Measurements from ENCODE around the gene AGGF1.

The AGGF1 gene

DNA sequence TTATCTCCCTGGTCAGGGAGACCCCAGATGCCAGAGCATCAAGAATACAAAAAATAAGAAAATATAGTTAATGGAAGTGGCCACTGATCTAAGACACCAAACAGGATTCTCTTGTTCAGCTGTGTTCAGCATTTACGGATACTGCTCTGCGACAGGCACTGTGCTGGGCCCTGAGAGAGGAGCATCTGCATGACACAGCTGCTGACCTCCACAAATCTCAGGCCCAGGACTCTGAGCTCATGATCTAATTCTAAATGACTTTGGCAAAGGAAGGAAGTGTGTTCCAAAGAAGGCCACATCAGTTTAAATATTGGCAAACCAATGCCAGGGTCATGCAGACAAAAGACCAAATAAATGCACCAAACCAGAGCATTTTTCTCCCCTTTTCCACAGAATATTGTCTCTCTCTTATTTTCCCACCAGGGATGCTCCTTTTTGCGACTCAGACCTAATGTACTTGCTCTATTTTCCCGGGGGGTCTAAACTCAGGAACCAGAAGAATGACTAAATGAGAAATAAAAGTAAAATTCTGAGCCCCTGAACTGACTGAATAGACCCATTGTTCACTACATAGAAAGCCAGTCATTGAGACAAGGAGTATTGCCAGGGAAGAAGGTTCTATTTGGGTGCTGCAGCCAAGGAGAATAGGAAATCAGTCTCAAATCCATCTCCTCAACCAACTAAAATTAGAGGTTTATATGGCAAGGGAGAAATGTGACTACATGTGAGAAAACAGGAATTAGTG, 1.4 kb upstream of the AGGF1 start:
- no peak for DNase-seq

DNA sequence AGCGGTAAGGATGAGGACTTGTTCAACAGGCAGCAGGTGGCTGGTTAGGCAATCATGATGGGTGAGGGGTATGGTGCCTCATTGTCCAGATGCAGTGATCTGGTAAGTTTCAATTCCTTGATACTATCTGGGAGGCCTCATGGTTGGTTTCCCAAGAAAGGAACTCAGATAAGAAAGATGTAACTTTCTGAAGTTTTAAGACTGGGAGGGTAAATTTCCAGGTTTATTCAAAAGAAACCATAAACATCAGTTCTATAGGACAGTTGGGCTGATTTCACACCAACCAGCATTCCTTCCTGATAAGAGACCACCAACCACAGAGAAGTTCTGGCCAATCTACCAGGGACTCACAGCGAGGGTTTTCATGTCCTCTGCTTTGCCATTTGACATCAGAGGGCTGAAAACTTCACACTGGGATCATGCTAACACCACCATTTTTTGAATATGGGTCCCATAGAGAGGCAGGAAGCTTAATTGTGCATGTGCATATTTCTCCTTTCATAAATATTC, 773 bp upstream of the AGGF1 start:
- DNase-seq = no peak

DNA sequence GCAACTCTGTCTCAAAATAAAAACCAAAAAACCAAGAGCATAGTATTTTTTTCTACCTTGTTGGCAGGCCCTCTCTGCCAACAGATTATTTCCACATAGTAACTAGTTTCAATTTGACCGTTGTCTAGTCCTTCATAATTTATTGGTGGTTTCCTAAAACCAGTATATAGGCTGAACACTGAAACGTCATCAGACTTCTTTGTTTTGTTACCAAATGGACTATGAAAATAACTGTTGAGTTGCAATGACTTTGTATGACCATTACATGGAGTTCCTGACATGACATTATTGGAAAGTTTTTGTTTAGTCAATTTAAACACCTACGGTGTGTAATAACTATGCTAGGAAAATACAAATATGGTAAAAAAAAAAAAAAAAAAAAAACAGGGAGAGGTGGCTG, 1.7 kb downstream of the AGGF1 start:
- no peak for DNase-seq

DNA sequence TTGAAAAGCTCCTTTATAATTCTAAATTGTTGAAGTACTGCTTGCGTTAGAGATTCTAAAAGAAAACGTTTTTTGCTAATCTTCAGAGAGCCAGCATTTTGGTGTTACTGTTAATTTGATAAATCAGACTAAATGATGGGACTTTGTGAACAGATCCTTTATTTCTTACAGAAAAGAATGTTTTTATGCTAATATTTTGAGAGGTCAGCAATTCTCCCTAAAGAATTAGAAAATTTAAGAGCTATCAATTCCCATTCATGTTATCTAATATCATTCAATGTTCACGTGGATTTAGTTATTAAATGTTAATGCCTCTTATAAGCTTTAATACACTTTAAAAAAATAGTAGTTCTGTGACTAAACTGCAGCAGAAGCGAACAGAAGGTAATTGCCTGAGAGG, 2.4 kb downstream of the AGGF1 start:
- DNase-seq = no peak

DNA sequence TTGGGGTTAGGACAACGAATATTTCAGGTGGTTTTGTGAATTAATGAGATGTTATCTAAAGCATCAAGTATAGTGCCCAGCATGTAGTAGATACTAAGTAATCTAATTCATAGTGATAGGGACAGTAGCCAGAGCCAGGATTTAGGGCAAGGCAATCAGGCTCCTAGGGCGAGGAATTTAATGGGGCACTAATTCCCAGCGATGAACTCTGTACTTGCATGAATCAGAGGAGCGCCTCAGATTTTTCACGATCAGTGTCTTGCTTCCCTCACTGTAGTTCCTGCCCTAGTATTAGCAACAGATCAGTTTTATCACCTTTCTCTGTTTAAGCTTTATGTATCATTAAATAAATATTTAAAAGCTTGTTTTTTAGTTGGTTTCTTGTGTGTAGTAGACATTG, 3.1 kb downstream of the AGGF1 start:
- DNase-seq = no peak

DNA sequence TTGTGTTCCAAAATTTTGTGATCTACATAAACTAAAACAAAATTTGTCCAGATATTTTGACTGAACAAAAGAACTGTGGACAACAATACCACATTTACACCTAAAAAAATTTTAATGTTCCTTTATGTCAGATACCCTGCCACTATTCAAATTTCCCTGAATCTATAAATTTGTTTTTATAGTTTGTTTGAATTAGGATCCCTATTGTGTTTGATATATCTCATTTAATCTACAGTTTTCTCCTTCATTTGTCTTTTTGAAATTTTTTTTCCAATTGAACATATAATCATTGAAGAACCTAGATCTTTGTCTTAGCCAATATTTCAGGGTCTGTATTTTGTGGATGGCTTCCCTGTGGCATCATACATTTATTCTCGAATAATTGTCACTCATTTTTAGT, 5.7 kb downstream of the AGGF1 start:
- no peak for DNase-seq

DNA sequence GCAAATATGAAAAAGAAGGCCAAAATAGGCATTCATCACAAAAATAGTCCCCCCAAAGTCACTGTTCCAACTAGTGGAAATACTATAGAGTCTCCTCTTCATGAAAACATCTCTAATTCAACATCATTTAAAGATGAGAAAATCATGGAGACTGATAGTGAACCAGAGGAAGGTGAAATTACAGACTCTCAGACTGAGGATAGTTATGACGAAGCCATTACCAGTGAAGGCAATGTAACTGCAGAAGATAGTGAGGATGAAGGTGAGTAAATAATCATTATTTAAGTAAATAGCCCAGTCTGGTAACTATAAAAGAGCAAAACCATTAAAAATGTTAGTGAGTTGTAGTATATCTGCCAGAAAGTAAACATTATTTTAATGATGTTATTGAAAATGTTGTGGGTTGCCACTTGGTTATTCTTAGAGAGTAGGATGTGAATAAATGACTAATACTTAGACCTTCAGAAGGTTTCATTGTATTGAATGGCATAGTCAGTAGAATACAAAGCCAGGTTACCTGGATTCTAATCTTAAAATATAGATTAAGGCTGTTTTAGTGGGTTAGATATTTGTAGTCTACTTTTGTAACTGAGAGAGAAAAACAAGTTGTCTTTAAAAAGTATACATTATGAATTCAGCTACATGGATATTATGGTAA, 16.3 kb downstream of the AGGF1 start:
- DNase-seq = no peak

DNA sequence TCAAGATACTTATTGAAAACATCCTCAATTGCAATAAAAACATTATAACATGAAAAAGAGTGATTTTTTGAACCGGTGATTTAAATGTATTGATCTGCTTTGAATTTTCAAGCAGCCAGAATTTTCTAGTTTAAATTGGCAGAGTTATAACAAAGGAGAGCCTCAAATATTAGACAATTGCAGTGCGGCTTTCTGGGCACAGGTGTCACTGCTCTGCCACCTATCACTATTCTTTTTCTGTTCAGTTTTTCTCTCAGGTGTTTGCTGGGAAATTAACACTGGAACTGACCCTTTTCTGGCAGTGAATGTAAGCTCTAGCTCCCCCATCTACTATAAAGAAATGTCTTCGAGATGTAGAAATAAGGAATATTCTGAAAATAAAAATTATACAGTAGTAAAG, 33.8 kb downstream of the AGGF1 start:
- no peak for DNase-seq

DNA sequence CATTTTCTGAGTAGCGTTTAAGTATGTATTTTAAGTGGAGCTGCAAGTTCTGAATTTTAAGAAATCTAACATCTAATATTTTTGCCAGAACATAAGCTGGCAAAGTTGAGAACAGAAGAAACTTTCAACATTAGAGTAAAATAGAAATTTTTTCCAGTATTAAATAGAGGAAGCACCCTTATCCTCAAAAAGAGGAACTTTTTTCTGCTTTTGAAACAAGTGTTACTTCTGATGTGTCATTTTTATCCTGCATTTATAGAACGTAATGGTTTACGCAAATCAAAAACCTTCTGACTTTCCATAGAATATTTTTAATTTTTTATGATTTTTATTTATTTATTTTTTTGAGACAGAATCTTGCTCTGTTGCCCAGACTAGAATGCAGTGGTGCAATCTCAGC, 35.1 kb downstream of the AGGF1 start:
- no peak for DNase-seq

DNA sequence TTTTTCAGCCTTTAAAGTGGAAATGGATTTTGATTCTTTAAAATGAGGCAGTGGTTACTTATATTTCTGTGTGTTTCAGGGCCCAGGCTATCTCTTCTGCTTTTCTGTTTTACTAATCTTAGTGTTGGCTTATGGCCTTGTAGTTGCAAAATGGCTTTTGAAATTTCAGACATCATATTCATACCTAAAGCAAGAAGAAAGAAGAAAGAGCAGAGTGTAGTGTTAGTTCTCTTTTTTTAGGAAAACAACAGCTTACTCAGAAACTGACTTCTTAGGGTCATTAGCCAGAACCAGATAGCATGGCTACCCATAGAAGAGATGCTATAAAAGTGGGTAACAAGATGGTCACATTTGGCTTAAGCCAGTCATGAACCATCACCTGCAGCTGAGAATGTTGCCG, 36.0 kb downstream of the AGGF1 start:
- no peak for DNase-seq

DNA sequence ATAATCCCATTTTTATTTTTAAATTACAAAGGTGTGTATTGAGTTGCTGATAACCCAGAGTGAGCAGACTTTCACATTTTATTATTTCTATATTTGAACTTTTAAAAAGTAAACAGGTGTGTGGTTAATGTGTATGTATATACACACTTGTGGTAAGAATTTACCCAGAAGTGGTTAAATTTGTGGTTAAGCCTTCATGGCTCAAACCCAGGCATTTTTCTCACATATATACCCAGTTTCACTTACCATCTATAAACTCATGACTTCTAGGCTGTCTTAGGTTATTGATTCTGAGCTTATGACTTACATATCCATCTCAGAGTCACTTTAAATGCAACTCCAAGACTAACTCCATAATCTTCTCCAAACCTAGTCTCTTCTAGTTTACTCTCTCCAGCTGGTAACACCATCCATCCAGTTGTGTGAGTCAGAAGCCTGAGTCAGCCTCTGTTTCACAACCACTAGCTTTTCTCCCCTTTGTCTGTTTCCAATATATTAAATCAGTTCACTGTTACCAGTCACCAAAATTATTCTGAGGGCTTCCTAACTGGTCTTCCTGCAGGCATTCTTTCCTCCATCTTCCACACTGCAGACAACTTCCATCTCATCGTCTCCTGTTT, 36.7 kb downstream of the AGGF1 start:
- DNase-seq = no peak

DNA sequence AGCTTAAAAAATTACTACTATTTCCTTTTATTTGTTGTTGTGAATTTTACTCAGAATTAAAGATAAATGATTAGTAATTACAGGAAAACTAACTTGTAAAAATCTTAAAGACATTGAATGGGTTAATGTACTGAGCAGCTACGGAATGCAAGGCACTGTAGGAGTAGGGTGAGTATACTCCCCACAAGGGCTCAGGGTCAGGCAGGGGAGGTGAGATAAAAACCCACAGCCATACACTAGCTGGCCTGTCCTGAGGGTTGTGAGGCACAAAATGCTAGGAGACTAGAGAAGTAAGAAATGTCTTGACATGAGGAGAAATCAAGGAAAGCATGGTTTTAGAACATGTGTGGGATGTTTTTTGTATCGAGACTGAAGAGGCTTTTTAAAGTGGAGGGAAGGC, 43.5 kb downstream of the AGGF1 start:
- no peak for DNase-seq

DNA sequence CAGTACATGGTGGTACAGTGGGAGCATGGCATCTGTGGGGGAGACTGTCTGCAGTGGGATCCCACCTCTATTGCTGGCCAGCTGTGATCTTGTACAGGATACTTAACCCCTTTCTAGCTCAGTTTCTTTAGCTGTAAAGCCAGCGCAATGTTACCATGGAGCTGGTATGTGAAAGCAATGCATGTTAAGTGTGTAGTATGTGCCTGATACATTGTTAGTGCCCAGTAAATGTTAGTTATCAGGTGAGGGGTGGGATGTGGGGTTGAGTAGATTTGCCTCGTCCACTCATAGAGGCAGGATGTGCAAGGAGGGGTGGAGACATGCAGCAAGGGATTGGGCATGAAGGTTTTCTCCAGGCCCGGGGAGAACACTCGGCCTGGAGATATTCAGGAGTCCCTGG, 44.5 kb downstream of the AGGF1 start:
- no peak for DNase-seq

DNA sequence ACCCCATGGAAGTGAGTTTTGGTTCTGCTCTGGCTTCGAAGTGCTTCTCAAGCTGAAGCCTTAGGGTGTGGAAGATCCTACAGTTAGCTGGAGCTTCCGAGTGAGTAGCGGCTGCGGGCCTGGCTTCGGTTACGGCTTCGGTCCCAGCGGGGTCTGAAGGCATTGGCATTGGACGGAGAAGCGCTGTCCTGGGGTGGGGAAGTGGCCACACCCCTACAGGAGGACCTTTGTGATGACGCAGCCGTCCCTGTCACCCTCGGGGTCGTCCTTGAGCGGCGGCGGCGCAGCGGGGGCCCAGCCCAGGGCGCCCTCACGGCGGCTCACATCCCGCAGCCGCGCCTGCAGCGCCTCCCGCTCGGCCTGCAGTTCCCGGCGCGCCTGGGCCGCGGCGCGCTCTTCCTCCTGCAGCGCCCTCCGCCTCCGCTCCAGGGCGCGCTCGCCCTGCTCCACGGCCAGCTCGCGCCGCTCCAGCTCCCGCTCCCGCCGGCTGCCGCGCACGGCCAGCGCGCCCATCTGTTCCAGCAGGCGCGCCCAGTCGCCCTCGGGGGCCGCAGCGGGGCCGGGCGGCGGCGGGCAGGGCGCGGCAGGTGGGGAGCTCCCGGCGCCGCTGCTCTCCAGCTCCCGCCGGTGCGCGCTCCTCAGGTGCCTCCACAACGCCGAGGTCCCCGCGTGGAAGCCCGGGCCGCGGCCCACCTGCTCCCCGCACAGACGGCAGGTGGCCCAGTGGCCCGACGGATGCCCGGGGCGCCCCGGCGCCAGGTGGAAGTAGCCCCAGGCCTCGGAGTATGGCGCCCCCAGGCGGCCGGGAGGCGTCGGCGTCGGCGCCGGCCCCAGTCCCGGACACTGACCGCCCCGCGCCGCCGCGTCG, 47.0 kb downstream of the AGGF1 start:
- DNase-seq = no peak

DNA sequence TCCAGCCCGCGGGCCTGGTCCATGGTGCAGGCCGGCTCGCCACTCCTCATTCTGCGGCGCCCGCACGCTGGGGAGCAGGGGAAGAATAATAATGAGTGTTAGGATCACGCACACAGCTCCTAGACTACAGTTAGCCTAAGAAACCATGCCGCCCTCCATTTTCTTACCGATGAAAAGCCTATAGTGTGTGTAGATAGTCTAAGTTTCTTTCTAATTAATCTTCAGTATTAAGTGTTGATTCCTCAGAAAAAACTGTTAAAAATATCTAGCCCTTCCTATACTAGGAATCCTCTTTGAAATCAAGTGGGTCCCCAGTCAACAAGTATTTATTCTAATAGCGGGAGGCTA, 47.6 kb downstream of the AGGF1 start:
- no peak for DNase-seq

DNA sequence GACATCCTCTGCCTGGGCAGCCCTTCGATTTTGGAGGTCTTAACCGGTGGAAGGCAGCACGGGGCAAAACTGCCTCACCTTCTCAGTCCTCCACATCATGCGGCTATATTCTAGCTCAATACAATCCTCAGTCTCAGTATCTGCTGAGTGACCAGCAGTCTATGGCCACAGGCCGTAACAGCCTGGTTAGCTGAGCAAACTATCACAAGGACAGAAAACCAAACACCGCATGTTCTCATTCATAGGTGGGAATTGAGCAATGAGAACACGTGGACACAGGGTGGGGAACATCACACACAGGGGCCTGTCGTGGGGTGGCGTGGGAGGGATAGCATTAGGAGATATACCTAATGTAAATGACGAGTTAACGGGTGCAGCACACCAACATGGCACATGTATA, 50.3 kb downstream of the AGGF1 start:
- peak; percentile 10 to 11 for DNase-seq

DNA sequence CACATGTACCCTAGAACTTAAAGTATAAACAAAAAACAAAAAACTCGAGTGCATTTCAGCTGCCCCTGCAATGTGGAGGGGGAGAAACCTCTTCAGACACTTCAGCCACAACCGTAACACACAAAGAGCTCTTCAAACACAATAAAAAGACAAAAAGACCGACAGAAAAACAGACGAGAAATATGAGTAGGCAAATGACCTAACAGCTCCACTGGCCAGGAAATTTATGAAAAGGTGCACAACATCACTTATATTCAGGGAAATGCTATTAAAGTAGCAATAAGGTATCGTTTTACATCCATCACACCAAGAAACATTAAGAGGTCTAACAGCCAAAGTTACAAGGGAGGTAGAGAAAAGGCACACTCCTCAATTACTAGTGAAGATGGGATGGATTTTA, 50.7 kb downstream of the AGGF1 start:
- DNase-seq = peak; percentile 8 to 10

DNA sequence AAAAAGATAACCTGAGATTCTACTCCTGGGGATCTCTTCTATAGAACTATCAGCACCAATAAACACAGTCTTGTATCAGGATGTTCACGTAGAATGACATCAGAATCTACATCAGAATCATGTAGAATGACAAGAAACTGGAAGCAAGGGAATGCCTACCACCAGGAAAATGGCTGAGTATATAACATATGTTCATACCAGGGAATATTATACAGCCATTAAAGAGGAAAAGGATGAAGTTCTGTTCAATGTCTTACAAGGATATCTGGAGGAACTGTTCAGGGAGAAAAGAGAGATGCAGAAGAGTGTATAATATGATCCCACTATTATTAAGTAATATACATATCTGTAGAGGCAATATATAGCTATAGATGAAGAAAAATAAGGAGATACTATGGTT, 52.1 kb downstream of the AGGF1 start:
- no peak for DNase-seq

DNA sequence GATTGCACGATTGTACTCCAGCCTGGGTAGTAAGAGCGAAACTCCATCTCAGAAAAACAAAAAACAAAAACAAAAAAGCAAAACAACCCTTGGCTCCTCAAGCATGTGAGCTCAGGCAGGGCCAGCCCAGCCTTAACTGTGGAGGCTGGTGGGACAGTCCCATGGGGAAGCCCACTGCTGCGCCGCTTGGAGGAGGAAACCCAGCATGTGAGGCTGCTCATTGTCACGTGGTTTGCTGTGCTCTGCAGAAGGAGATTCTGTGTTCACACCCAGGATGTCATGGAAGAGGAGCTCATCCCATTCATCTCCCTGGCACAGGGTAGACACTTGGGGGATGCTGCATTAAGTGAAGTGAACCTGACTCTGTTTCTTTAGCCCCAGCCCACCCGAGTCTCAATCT, 52.9 kb downstream of the AGGF1 start:
- DNase-seq = no peak

DNA sequence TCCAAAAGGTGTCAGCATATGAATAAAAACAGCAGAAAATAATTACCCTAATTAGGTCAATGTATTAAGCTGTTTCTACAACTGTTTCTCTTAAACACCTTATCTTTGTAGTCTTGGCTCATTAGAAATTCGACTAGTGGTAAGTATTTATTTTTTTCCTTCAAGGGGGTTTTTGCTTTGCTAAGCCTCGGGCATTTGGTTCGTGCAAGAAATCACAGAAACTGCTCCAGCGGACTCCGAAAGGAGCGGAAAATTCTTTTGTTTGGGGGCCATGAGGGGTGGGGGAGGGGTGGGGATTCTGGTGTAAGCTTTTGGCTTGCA, 56.1 kb downstream of the AGGF1 start:
- DNase-seq = no peak

DNA sequence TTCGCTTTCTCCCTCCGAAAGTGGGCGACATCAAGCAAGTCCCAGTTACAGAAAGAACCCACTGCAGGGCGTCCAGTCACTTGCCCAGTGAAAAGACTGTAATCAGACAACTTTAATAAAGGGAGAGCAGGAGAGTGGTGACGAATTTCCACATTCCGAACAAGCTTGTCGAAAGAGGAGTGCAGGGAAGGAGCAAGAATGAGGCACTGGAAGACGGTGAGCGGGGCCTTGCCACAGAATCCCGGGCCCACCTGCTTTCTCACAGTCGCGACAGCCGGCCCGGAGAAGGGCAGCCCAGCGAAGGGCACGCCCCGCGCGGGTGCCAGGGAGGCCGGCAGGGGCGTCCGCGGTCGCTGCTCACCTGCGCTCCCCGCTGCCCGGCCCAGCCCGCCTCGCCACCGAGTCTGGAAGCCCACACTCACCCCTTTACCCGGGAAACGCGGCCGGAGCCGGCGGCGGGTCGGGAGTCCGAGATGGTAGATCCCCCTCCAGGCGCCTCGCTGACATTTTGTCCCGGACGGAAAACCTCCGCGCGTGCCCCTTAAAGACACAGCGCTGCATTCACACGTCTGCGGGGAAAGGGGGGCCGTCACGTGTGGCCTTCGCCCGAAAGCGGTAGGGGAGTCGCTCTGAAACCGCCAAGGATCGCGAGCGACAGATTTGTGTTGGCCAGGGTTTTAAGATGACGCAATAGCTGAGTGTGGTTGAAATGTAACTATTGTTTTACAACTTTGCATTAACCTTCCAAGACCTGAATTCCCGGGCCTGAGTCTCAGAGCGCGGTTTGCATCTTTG, 56.7 kb downstream of the AGGF1 start, which contains the start of gene ZBED3:
Gene ZBED3 (minus strand): TSS at position 597 of the 795 bp plus-strand sequence. CDS start 9,407 bp downstream, outside the sequence.
- peak; percentile 48 to 81 for DNase-seq

DNA sequence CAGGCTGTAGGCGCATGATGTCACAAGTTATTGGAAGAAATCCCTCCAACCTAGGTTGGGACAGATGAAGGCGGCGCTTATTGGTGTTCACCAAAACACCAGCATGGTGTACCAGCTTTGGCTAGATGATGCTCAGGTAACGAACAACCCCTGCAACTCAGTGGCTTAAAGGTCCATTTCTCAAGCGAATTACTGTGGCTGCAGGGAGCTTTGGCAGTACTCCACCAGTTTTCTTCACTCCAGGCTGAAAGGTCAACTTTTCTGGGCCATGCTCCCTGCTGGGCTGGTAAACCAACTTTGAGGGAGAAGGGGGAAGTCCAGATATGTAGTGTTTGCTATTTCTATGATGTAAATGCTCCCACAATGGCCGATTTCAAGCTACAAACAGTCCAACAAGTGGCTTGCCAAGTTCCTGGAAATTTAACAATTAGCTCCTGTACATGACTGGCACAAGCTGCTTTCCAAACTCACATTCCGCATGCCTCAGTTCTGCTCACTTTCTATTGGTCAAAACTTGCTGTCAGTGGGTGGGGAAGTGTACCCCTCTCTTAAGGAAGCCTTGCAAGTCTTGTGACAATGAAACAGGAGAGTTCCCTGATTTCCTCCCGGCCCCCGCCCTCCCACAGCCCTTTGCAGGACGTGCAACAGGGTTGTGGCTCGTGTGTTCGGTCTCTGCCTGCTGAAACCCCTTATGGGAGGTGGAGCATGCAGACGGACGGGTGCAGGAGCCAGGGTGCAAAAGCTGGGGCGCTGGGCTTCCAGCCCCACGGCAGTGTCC, 57.5 kb downstream of the AGGF1 start:
- DNase-seq = peak in 1 of 2 experiments; percentile 15
